RWPE1 (cell line): Measurements from ENCODE around the gene ZNF236.

Experiments used
- CTCF ChIA-PET: fragments of 350-600 bp; sonication (Branson Sonifier 250); formaldehyde crosslinking; extraction: SDS; loops from one replicate; lab custom pipeline; 2021; lab: Yijun Ruan, JAX
- POLR2A ChIA-PET: fragments of 400-600 bp; formaldehyde crosslinking; extraction: SDS; loops from one replicate; lab custom pipeline; 2020; ENCODE audit warnings: antibody characterized with exemption; ENCODE audit not compliant: low non-redundant PET; lab: Yijun Ruan, JAX
- DNase-seq: peaks from one replicate; pipeline ENCODE4 v3.0.0; 2012; ENCODE audit warnings: low spot score
- H3K27ac ChIP-seq: fragments of 450-650 bp; 2 replicates; pipeline ENCODE4 v1.5.1; 2017
- TF ChIP-seq, protein P1 (sequence below): fragments of 450-650 bp; conservative IDR thresholded peaks from 2 replicates; pipeline ENCODE4 v1.5.1; 2017; ENCODE audit warnings: low read depth, mild to moderate bottlenecking

The ZNF236 gene

DNA sequence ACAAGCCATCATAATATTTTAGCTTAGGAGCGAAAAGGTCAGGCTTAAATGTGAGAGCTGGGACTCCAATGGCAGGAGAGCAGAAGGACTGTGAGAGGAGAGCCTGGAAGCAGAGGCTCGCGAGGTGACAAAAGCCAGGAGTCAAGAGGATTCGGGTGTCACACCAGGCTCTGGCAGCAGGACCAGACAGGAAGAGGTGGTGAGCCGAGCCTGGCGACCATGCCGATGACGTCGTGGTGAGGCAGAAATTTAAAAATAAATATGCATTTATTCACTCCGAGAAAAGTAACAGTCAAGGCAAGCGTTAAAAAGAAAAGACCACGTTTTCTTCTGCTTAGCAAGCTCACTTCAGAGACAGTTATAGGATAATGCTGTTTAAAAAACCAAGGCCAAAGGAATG, 31.3 kb upstream of the ZNF236 start:
- H3K27ac ChIP-seq: no peak overlapping the region
- ChIA-PET POLR2A (no interaction called here), CTCF (no interaction called here)
- no peak for DNase-seq
- TF ChIP-seq, protein P1, sequence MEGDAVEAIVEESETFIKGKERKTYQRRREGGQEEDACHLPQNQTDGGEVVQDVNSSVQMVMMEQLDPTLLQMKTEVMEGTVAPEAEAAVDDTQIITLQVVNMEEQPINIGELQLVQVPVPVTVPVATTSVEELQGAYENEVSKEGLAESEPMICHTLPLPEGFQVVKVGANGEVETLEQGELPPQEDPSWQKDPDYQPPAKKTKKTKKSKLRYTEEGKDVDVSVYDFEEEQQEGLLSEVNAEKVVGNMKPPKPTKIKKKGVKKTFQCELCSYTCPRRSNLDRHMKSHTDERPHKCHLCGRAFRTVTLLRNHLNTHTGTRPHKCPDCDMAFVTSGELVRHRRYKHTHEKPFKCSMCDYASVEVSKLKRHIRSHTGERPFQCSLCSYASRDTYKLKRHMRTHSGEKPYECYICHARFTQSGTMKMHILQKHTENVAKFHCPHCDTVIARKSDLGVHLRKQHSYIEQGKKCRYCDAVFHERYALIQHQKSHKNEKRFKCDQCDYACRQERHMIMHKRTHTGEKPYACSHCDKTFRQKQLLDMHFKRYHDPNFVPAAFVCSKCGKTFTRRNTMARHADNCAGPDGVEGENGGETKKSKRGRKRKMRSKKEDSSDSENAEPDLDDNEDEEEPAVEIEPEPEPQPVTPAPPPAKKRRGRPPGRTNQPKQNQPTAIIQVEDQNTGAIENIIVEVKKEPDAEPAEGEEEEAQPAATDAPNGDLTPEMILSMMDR: no peak

DNA sequence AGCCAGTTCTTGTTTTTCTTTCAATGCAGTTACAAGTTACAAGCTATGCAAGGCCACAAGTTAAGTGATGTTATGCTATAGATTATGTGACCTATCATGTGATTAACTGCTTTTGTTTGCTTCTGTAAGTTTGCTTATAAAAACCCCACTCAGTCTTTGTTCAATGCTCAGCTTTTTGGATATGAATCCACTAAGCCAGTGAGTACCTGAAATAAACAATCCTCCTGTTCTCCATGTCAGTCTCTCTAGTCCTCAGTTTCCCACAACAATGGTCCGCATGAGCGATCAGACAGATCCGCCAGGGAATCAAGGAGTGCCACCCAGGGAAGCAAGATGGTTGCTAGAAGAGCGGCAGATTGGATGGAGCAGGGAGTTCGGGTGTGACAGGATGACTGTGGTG, 30.7 kb upstream of the ZNF236 start:
- no peak overlapping the region for H3K27ac ChIP-seq
- ChIA-PET CTCF (no interaction called here), POLR2A (no interaction called here)
- no peak for DNase-seq
- TF ChIP-seq, protein P1: no peak

DNA sequence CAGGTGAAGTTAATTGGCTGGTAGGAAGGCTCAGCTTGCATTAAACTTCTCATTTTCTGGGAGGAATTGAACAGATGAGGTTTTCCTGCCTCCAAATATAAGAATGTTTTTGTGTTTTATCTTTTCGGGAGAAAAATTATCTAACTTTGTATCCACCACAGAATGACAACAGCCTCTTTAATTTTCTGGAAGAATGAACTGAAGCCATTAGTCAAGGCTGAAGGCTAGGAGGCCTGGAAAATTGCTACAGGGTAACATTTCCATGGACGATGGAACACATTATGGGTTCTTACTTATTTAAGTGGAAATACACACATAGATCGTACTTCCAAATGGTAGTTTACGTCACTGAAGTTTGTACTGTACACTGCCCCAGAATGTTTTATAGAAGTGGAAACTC, 28.0 kb upstream of the ZNF236 start:
- H3K27ac ChIP-seq: no peak overlapping the region
- no peak for DNase-seq
- TF ChIP-seq, protein P1: no peak
- ChIA-PET POLR2A (no interaction called here), CTCF (no interaction called here)

DNA sequence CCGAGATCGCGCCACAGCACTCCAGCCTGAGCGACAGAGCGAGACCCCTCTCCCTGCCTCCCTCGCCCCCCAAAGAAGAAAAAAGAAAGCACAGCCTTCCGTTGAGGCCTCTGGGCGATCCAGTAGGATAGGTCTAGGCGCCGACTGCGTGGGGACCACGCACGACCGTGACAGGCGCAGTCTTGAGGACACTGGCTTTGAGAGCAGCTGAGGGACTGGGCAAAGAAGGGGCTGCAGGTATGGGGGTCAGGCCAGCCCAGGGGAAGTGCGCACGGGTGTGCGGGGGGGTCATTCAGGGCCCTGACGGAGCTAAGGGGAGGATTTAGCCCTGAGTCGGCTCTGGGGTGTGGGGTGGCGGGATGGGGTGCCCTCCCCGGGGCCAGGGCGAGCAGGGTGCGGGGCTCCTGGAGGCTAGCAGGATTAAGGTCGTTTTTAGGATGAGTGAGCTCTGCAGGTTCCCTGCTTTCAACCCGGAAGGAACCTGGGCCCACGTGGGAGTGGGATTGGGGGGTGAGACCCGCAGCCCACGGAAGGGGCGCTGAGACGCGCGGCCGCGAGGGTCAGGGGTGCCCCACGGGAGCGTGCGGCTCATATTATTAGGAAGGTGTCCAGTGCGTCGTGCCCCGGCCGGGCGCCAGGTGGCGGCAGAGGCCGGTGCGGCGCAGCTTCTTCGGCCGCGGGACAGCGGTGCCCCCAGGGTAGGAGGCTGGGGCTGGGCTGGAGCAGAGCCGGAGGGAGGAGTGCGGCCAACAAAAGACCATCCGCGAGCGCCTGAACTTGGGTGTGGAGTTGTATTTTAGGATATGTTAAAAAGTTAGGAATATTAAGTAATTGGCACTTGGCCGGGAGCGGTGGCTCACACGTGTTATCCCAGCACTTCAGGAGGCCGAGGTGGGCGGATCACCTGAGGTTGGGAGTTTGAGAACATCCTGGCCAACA, 20.5 kb upstream of the ZNF236 start:
- peak; percentile 73 for DNase-seq
- CTCF ChIA-PET: interaction anchor here (0.6 to 1.9 kb wide), 11 partner anchors 13 to 903 kb away, joined by 3 to 11 read pairs (median 4); no protein-coding TSS in a partner anchor
- H3K27ac ChIP-seq: no peak overlapping the region
- POLR2A ChIA-PET: no interaction called here
- TF ChIP-seq, protein P1: peak; percentile 99

DNA sequence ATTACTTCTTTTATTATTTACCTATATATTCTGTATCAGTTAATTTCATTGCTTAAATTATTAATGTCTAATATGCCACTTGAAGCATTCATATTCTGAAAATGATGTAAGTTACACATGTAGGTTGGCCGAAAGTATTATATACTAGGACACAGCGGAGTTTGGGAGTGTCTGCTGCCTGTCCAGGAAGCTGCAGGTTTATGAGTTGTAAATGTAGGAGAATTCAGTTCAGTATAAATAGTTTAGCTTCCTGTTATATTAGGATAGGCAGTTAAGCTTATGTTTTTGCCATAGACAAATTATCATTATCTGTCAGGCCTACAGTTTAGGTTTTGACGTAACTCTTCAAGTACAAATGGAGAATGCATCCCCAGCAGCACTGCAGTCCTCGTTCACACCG, 18.9 kb upstream of the ZNF236 start:
- no peak for DNase-seq
- TF ChIP-seq, protein P1: no peak
- ChIA-PET POLR2A (interaction anchor here (0.6 kb wide), 1 partner anchor 8 kb away, joined by 6 read pairs; no protein-coding TSS in a partner anchor), CTCF (interaction anchor here (0.5 to 1.9 kb wide), 14 partner anchors 9 to 899 kb away, joined by 3 to 14 read pairs (median 5); no protein-coding TSS in a partner anchor)
- H3K27ac ChIP-seq: no peak overlapping the region

DNA sequence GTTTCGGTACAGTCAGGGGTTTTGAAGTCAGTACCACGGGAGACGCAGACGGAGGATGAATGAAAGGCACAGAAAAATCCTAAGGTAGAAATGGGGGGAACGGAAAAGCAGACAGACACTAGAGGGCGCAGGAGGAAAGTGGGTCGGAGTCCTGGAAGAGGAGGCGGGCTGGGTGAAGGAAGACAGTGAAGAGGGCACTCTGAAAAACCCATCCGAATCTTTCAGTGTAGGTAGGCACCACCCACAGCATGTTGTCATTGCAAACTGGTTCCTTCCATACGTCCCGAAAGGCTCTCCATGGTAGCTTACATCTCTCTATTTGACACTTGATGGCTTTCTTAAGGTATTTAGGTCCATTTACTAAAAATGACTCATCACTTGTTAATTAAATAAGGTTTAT, 18.5 kb upstream of the ZNF236 start:
- DNase-seq: peak; percentile 68
- ChIA-PET POLR2A (interaction anchor here (0.6 kb wide), 1 partner anchor 8 kb away, joined by 6 read pairs; no protein-coding TSS in a partner anchor), CTCF (interaction anchor here (0.6 to 1.9 kb wide), 13 partner anchors 9 to 899 kb away, joined by 3 to 14 read pairs (median 4); no protein-coding TSS in a partner anchor)
- H3K27ac ChIP-seq: no peak overlapping the region
- TF ChIP-seq, protein P1: peak; percentile 96
